HEK293 (cell line): Measurements from ENCODE around the gene DDR1.

Experiments used
- CTCF ChIA-PET: fragments of 350-600 bp; formaldehyde crosslinking; extraction: SDS; loops from one replicate; lab custom pipeline; 2021; ENCODE audit warnings: antibody characterized with exemption; lab: Yijun Ruan, JAX
- POLR2A ChIA-PET: fragments of 300-600 bp; formaldehyde crosslinking; extraction: SDS; loops from one replicate; lab custom pipeline; 2020; ENCODE audit warnings: antibody characterized with exemption, inconsistent platforms; lab: Yijun Ruan, JAX
- H3K27ac ChIP-seq: fragments of 200-500 bp; sonication (Bioruptor generic); 2 replicates; pipeline ENCODE4 v1.5.1; 2014; ENCODE audit warnings: low read depth, low read length, control low read depth, inconsistent platforms; ENCODE audit errors: extremely low read depth
- H3K36me3 ChIP-seq, 2 experiments: fragments of 200-500 bp in 1 of 2; sonication (Bioruptor generic) in 1 of 2; 1 replicate in 1 of 2; 2 replicates in 1 of 2; pipeline ENCODE4 v1.5.1; 2014 to 2017; ENCODE audit warnings: inconsistent platforms in 2 of 2, low read length in 2 of 2; ENCODE audit not compliant: control insufficient read depth in 2 of 2, insufficient read depth in 1 of 2
- H3K4me1 ChIP-seq: fragments of 200-500 bp; sonication (Bioruptor generic); 2 replicates; pipeline ENCODE4 v1.5.1; 2014; ENCODE audit warnings: mild to moderate bottlenecking, low read length, inconsistent platforms; ENCODE audit not compliant: control insufficient read depth, insufficient read depth
- H3K4me3 ChIP-seq: 2 replicates; pipeline ENCODE4 v1.5.1; 2011; ENCODE audit warnings: low read depth, mild to moderate bottlenecking, control low read depth, low read length, moderate library complexity
- H3K9me3 ChIP-seq: fragments of 200-500 bp; sonication (Bioruptor generic); 2 replicates; pipeline ENCODE4 v1.5.1; 2014; ENCODE audit warnings: low read depth, low read length, inconsistent platforms; ENCODE audit not compliant: control insufficient read depth, insufficient read depth
- HOXD13 ChIP-seq: sonication (generic); formaldehyde crosslinking; IDR thresholded peaks from 2 replicates; pipeline ENCODE4 v1.8.0; 2022; ENCODE audit warnings: missing genetic modification reagents, borderline replicate concordance
- SP2 ChIP-seq: fragments of 450-650 bp; formaldehyde crosslinking; IDR thresholded peaks from 2 replicates; pipeline ENCODE4 v1.5.1; 2016; ENCODE audit warnings: missing biosample characterization, missing genetic modification characterization
- ZFP41 ChIP-seq: fragments of 450-650 bp; formaldehyde crosslinking; IDR thresholded peaks from 2 replicates; pipeline ENCODE4 v1.5.1; 2016; ENCODE audit warnings: missing biosample characterization, missing genetic modification characterization, borderline replicate concordance
- ZNF148 ChIP-seq: fragments of 450-650 bp; formaldehyde crosslinking; IDR thresholded peaks from 2 replicates; pipeline ENCODE4 v1.5.0; 2017; ENCODE audit warnings: missing biosample characterization, missing genetic modification characterization, borderline replicate concordance
- ZNF211 ChIP-seq: fragments of 450-650 bp; formaldehyde crosslinking; IDR thresholded peaks from 2 replicates; pipeline ENCODE4 v1.5.1; 2016; ENCODE audit warnings: low read depth, missing biosample characterization, missing genetic modification characterization
- ZNF239 ChIP-seq: fragments of 450-650 bp; formaldehyde crosslinking; IDR thresholded peaks from 2 replicates; pipeline ENCODE4 v1.5.1; 2016; ENCODE audit warnings: missing biosample characterization, missing genetic modification characterization
- ZNF24 ChIP-seq: fragments of 450-650 bp; formaldehyde crosslinking; IDR thresholded peaks from 2 replicates; pipeline ENCODE4 v1.5.1; 2016; ENCODE audit warnings: missing biosample characterization, missing genetic modification characterization
- ZNF354C ChIP-seq: fragments of 450-650 bp; formaldehyde crosslinking; IDR thresholded peaks from 2 replicates; pipeline ENCODE4 v1.5.1; 2016; ENCODE audit warnings: missing biosample characterization, missing genetic modification characterization, low read depth, borderline replicate concordance
- ZNF391 ChIP-seq: fragments of 450-650 bp; formaldehyde crosslinking; IDR thresholded peaks from 2 replicates; pipeline ENCODE4 v1.5.1; 2016; ENCODE audit warnings: low read depth, missing biosample characterization, missing genetic modification characterization, borderline replicate concordance
- ZNF394 ChIP-seq: fragments of 450-650 bp; formaldehyde crosslinking; IDR thresholded peaks from 2 replicates; pipeline ENCODE4 v1.5.1; 2016; ENCODE audit warnings: missing biosample characterization, missing genetic modification characterization, mild to moderate bottlenecking, moderate library complexity, borderline replicate concordance
- ZNF510 ChIP-seq: fragments of 450-650 bp; formaldehyde crosslinking; IDR thresholded peaks from 2 replicates; pipeline ENCODE4 v1.5.1; 2018; ENCODE audit warnings: mild to moderate bottlenecking, missing genetic modification characterization, missing biosample characterization; ENCODE audit not compliant: insufficient replicate concordance
- ZNF518A ChIP-seq: fragments of 450-650 bp; formaldehyde crosslinking; conservative IDR thresholded peaks from 2 replicates; pipeline ENCODE4 v1.5.1; 2016; ENCODE audit warnings: low read depth, missing biosample characterization, missing genetic modification characterization
- ZNF529 ChIP-seq: fragments of 450-650 bp; formaldehyde crosslinking; IDR thresholded peaks from 2 replicates; pipeline ENCODE4 v1.5.1; 2017; ENCODE audit warnings: missing genetic modification characterization, missing biosample characterization; ENCODE audit not compliant: insufficient replicate concordance
- ZNF530 ChIP-seq: fragments of 450-650 bp; formaldehyde crosslinking; IDR thresholded peaks from 2 replicates; pipeline ENCODE4 v1.5.1; 2016; ENCODE audit warnings: low read depth, missing biosample characterization, missing genetic modification characterization
- ZNF548 ChIP-seq: fragments of 450-650 bp; formaldehyde crosslinking; IDR thresholded peaks from 2 replicates; pipeline ENCODE4 v1.5.1; 2016; ENCODE audit warnings: missing biosample characterization, missing genetic modification characterization
- ZNF558 ChIP-seq: fragments of 450-650 bp; formaldehyde crosslinking; IDR thresholded peaks from 2 replicates; pipeline ENCODE4 v1.5.1; 2016; ENCODE audit warnings: missing biosample characterization, missing genetic modification characterization
- ZNF596 ChIP-seq: fragments of 450-650 bp; IDR thresholded peaks from 2 replicates; pipeline ENCODE4 v1.5.0; 2018; ENCODE audit warnings: missing biosample characterization, mild to moderate bottlenecking, missing genetic modification characterization, moderate library complexity
- ZNF692 ChIP-seq: fragments of 450-650 bp; formaldehyde crosslinking; IDR thresholded peaks from 2 replicates; pipeline ENCODE4 v1.5.1; 2016; ENCODE audit warnings: missing biosample characterization, missing genetic modification characterization
- ZNF76 ChIP-seq: fragments of 450-650 bp; formaldehyde crosslinking; IDR thresholded peaks from 2 replicates; pipeline ENCODE4; 2016; ENCODE audit warnings: low read depth, missing biosample characterization, missing genetic modification characterization, borderline replicate concordance

The DDR1 gene

DNA sequence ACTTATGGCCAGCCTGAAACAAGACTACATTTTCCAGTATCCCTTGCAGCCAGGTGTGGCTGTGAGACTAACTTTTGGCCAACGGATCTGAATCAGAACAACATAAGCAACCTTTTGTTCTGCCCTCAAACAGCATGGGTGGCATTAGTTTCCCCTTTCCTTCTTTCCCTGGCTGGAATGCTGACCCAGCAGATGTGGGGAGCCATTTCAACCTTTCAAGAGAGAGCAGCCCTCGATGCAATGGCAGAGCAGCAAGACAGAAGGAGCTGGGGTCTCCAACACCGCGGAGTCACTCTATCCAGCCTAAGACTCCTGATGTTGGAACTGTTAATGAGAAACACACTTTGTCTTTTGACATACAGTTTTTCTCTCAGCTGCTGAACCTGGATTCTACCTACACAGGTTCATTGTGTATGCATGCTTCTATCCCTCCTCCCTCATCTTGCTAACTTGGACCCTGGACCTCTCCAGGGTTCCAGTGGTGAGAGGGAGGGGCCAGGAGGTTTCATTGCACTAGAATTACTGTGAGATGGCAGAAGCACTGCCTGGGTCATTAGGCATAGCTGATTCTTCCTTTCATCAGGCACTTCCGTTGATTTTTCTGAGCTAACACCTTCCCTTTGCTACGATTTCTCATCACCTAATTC, 28.8 kb upstream of the DDR1 start (continued):
- TF ChIP-seq HOXD13 (CRISPR knock-in tag), result no peak
- no peak for TF ChIP-seq ZNF596
- no peak for TF ChIP-seq SP2 (tag by site-specific recombination)
- no peak for TF ChIP-seq ZNF394 (tag by site-specific recombination)
- TF ChIP-seq ZNF239, result no peak
- no peak for TF ChIP-seq ZNF76 (tag by site-specific recombination)
- no peak for TF ChIP-seq ZNF558 (tag by site-specific recombination)
- no peak for TF ChIP-seq ZNF692
- TF ChIP-seq ZNF148 (tag by site-specific recombination), result no peak

- ChIA-PET POLR2A (interaction anchor here (0.5 kb wide), 1 partner anchor 23 kb away, joined by 3 read pairs; no protein-coding TSS in a partner anchor), CTCF (interaction anchor here (0.7 to 2.6 kb wide), 9 partner anchors 11 to 230 kb away, joined by 3 to 22 read pairs (median 4); no protein-coding TSS in a partner anchor)
- Histone ChIP-seq H3K9me3 (no peaks in the 10 kb centered on the region), H3K36me3 (no peaks in the 10 kb centered on the region), H3K4me3 (no peak overlapping the region), H3K27ac (no peak overlapping the region), H3K4me1 (peaks cover 10% of the 10 kb centered on the region)
- TF ChIP-seq ZNF518A (no peak), ZNF148 (tag by site-specific recombination) (no peak), ZNF24 (tag by site-specific recombination) (no peak), ZFP41 (tag by site-specific recombination) (no peak), ZNF391 (tag by site-specific recombination) (no peak), ZNF529 (tag by site-specific recombination) (no peak), ZNF548 (tag by site-specific recombination) (no peak), ZNF354C (tag by site-specific recombination) (no peak), ZNF530 (tag by site-specific recombination) (no peak), ZNF211 (tag by site-specific recombination) (no peak), ZNF510 (tag by site-specific recombination) (no peak)
These were observed 27.2 kb upstream of the DDR1 start for GRCh38 chr6:30857112-30857511.
